MM.1S (cell line): ENCODE results near the gene PRR23E.

Source experiments
- CTCF ChIP-seq: fragments of 300-600 bp; sonication (generic); IDR thresholded peaks from 2 replicates; pipeline ENCODE4 v1.5.1; 2016; ENCODE audit warnings: antibody characterized with exemption, low read length, mixed read lengths
- EZH2phosphoT487 ChIP-seq: fragments of 300-600 bp; sonication (generic); IDR thresholded peaks from 2 replicates; pipeline ENCODE4 v1.6.1; 2018; ENCODE audit warnings: antibody characterized with exemption, low read length

DNA sequence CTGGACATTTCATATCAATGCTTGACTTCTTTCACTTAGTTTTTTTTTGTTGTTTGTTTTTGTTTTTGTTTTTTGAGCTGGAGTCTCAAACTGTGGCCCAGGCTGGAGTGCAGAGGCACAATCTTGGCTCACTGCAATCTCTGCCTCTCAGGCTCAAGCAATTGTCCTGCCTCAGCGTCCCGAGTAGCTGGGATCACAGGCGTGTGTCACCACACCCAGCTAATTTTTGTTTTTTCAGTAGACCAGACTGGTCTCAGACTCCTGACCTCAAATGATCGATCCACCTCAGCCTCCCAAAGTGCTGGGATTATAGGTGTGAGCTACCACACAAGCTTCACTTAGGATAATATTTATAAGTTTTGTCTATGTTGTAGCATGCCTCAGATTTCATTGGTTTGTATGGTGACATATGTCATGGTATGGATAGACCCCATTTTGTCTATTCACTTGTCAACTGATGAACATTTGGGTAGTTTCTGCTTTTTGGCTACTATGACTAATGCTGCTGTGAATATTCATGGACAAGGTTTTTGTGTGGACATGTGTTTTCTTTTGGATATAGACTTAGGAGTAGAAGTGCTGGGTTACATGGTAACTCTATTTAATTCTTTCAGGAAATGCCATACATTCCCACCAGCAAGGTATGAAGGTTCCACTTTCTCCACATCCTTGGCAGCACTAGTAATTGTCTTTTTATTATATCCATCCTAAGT, 6.8 kb upstream of the PRR23E start:
- TF ChIP-seq EZH2phosphoT487 (no peak), CTCF (no peak)
